HG03378 (cell line): ENCODE measurements around the gene IFFO2.
"Not testable (repeated sequence)": the region's sequence is repeated elsewhere in the genome, so short reads cannot be mapped to it uniquely, and the experiment has no call there.

Experiments used
- ATAC-seq: cut with Tn5 transposase; IDR thresholded peaks from one replicate; pipeline ENCODE4 v1.9.1; 2021; ENCODE audit warnings: mild to moderate bottlenecking, moderate library complexity; ENCODE audit not compliant: unreplicated experiment

The IFFO2 gene

DNA sequence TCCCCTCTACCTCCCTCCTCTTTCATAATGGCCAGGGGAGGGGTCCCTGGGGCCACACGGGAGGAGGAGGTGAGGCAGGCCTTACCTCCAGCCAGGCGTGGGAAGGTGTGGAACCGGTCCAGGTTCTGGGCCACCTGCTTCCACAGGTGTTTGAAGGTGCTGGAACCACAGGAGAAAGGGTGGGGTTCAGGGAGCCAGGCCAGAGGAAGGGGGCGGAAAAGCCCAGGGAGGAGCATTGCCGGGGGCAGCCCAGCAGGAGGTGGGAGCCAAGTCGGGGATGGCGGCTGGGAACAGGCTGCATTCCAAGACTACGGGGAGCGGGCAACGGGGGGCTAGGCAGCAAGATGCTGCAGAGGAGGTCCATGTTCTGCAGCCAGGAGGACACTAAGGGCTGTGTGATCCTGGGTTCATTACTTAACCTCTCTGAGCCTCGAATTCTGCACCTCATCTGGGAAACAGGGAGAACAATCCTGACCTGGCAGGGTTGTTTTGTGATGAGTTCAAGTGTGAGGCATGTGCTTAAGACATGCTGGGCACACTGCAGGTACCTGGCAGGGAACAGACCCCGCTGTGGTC lies 77.2 kb downstream of the IFFO2 start:
- ATAC-seq: no peak

DNA sequence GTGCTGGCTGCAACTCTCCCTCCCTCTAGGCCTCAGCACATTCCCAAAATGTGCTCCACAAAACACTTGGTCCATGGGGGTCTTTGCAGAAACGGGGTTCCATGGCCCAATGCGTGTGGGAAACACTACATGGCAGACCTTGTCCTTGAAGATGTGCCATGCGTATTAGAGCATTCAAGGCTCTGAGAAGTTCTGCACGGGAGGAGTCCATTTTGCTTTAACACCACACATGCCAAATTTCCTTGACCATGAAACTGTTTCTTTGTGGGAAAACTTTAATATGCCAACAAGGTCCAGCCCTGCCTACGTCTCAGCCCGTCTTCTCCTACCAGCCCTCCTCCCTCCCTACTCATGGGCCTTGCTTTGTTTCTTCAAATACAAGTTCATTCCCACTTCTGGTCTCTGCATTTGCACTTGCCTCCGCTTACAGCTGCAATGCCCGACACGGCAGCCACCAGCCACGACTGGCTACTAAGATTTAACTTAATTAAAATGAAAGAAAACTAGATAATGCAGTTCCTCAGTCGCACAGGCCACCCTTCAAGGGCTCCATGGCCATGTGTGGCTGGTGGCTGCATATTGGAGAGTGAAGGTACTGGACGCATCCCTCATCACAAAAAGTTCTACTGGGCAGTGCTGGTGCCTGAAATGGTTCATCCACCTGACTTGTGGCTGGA lies 77.8 kb downstream of the IFFO2 start:
- no peak for ATAC-seq

DNA sequence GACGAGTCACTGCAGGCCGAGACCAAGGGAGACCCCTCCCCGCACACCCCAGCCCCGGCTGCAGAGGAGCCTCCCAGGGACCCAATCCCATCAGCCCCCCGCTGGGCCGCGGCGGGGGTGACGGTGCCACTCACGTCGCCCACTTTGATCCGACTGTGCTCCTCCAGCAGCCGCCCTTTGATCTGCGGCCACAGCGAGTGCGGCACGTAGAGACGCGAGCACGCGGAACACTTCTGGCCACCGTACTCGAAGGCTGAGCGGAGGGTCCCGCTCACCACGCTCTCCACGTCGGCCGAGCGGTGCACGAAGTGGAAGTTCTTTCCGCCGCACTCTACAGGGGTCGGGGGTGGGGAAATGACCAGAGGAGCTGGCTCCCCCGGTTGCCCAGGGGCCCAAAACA lies 79.2 kb downstream of the IFFO2 start:
- no peak for ATAC-seq

DNA sequence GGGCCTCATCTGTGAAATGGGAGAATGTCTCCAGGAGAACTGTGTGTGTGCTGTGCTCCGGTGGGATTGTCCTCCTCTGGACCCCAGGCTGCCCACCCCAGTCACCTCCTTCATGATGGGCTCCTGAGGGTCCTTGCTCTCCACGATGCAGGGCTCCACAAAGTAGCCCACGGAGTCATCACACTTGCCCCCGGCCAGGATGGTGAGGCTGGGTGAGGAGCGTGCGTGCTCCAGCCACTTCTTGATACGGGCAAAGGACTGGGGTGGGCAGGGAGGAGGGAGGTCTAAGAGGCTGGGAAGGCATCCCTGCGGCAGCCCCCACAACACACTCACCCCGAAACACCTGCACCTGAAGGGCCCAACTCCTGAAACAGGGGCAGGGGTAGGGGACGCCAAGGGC lies 80.3 kb downstream of the IFFO2 start:
- no peak for ATAC-seq

DNA sequence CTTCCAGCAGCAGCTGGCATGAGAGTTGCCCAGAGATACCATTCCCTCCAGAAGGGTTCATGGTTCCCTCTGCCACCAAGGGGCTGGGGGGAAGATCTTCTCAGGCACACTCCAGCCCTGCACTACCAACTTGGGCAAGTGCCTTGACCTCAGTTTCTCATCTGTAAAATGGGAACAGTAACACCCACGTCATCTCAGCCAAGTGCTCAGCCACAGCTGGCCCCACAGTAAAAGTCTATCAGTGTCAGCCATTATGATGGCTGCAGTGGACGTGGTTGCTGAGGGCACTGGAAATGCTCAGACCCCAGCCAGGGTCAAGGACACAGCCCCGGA lies 80.7 kb downstream of the IFFO2 start:
- ATAC-seq: no peak

DNA sequence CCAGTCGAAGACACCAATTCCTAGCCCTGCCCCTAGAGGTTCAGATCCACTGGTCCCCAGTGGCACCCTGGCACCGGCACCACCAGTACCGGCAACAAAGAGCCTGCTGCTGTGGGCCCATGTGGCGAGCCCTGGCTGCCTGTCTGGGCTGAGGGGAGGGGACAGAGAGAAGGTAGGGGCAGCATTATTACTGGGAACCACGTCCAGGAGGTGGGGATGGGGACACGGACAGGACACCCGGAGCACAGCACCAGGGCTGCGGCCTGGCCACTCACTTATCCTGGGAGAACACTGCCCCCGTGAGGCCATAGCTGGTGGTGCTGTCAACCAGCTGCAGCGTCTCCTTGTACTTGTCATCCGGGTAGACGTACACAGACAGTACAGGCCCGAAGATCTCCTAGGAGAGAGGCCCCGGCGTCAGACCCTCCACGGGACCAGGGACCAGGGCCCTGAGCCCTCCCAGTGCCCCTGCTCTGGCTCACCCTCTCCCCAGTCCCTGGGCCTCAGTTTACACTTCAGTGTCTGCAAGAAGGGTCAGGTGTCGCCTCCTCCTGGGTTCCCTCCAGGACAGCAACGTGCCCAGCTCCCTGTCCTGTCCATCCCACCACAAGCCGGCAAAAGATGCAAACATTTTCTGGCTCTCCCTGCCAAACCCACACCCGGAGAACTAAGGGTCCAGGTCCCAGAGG lies 81.2 kb downstream of the IFFO2 start:
- no peak for ATAC-seq

DNA sequence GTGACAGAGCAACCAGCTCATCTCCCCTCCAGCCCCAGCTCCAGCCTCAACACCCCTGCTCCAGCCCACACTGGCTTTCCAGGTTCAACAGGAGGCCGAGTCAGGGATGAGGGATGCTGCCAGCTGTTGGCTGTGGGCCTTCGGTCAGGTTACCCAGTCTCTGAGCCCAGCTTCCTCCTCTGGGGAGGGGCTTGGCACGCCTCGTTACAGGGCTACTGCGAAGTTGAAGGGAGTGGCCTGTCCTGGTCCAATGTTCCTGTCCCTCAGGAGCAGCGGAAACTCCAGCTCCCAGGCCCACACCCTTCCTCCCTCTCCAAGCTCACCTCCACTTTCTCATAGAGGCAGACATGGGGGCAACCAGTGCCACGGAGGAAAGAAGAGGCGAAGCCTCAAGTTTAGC lies 81.9 kb downstream of the IFFO2 start:
- no peak for ATAC-seq

DNA sequence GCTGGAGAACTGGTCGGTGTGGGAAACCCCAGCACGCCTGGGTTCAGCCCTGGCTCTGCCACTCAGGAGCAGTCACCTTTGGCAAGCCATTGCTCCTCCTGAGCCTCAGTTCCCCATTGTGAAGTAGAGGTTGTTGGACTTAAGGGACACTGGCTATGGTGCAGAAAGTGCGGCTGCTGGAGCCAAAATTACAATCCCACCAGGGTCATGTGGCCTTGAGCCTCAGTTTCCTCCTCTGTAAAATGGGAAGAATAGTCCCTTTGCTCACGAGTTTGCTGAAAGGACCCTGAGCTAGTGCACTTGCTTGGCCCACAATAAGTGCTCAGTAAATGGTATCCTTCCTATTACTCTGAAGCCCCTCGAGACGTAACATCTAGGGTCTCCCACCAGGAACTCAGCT lies 82.4 kb downstream of the IFFO2 start:
- ATAC-seq: no peak

DNA sequence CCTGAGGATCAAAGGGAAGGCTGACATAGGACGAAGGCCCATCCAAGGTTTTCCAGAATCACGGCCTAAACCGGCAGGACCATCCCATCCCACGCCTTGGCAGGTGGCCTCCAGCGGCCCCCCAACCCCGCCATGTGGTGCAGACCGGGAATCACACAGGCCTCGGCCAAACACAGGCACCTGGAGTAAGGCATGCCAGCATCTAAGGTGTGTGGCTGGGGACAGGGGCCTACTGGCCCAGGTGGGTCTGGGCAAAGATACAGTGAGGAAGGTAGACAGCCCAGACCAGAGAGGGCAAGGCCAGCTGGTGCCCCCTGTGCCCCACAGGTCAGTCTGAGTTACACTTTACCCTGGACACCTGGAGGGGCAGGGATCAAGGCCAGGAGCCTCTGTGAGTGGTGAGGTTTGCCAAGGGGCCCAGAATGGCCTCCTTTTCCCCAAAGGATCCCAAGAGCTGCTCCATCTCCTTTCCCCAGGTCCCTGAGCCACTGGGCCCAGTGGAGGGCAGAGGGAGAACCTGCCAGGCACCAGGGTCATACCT lies 84.3 kb downstream of the IFFO2 start:
- no peak for ATAC-seq

DNA sequence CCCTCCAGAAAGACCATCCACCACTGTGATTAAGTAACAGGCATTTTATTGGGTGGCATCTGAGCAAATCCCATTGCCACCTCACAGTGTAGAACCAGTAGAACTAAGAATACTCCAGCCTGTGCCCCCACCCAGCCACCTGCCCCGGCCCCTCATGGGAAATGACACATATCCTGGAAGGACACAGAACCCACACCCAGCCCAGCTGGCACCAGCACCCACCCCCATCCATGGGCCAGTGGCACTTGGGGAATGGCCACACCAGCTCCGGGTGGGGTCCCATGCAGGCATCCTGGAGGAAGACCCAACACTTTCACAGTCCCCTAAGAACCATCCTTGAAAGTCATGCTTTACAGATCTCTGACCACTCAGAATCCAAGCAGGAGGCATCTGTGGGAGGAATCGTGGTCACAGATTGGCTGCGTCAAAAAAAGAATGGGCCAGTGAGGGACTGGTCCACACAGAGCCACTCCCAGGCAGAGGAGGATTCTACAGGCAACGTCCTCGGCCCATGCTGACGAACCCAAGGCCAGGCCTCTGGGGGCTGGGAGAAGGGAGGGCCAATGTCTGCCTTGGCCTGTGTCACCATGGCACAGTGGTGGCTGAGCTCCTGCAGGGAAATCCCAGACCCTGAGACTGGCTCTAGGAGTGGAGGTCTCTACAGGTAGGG lies 84.9 kb downstream of the IFFO2 start:
- ATAC-seq: no peak

DNA sequence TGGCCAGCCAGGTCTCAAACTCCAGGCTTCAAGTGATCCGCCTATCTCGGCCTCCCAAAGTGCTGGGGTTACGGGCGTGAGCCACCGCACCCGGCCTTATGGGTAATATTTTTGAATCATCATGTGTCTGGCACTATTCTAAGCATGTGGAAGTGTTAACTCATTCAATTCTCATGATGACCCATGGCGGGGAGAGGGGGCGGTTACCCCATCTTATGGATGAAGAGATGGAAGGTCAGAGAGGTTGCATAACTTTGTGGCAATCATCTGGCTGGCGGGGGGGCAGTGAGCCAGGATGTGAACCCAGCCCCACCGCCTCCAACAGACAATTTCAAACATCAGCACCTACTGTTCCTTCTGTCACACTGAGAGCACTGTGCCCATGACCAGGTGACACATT lies 85.5 kb downstream of the IFFO2 start:
- ATAC-seq: no peak

DNA sequence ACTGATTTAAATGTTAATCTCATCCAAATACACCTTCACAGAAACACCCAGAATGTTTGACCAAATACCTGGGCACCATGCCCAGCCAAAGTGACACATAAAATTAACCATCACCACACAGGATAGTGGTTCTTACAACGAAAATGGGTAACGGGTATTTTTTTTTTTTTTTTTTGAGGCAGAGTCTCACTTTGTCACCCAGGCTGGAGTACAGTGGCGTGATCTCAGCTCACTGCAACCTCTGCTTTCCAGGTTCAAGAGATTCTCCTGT lies 85.9 kb downstream of the IFFO2 start:
- ATAC-seq: not testable (repeated sequence)

DNA sequence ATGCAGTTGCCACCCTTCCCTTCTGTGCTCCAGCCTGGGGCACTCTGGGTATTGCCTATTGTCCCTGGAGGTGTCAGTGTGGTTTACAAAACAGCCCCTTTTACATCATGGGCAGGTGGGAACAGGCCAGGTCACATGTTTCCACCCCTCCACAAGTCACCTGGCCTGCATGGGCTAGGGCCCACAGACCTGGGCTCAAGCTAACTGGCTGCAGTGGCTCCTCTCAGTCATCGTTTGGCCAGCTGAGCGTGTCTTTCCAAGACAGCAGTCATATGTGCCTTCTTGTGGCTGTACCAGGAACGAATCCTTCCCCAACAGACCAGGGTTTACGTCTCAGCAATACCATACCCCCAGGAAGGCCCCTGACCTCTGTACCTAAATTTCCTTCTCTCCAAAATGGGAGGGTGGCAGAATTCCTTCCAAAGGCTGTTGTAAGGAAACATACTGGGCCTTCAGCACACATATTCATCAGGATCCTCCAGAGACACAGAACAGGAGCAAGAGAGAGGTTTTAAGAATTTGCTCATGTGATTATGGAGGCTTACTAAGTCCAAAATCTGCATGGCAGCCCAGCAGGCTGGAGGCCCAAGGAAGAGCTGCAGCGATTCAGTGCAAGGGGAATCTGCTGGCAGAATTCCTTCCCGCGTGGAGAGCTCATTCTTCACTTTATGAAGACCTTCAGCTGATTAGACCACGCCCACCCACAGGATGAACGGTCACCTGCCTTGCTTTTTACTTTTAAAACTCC lies 86.5 kb downstream of the IFFO2 start:
- no peak for ATAC-seq

DNA sequence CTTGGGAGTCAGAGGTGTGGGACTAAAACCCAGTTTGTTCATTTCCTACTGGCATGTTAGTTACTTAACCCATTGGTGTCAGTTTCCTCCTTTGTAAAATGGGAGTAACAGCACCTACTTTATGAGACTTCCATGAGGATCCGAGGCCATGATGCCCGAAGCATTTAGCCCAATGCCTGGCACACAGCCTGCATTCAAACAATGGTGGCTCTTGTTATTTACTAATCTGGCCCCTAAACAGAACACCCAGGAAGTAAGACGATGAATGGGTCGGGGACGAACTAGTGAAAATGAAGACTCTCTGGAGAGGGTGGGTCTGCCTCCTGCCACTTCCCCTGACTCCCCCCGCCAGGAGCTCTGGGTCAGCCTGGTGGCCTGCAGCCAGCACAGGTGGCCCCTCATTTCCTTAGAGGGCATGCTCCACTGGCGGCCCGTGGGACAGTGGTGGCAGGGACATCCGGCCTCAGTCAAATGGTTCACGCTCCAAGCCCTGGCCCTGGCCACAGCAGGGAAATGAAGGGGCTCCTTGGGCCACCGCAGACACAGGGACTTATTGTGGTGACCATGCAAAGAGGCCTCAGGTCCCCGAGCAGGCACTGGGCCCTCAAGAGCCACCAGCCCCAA lies 87.6 kb downstream of the IFFO2 start:
- no peak for ATAC-seq

DNA sequence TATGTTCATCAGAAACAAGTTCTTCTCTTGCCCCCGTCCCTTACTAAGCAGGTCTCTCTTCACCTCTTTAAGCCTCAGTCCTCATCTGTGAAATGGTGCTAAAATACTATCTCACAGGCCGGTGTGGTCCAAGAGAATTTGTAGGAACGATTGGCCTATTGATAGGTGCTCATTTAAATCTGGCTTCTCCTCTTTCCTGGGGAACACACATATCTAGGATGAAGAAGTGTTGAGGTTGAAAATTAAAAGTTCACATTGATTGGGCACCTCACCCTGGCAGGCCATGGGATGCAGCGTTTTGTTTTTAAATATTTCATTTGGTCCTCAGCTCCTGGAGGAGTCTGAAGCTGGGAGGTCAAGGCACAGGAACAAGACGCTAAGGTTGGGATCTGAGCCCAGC lies 88.1 kb downstream of the IFFO2 start:
- no peak for ATAC-seq

DNA sequence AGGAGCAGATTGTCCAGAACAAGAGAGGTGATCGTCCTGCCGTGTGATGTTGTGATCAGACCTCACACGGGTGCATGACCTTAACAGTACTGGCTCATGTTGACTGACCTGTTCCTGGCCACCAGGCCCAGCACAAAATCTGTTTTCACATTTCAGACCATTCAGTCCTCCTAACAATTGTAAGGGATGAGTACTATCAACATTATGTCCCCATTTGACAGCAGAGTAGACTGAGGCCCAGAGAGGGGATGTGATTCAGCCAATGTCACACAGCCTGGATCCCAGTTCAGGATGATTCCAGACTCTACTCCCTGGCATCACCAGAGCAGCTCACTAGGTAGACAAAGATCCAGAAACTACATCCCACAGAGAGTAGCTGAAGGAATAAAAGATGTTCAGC lies 89.6 kb downstream of the IFFO2 start:
- no peak for ATAC-seq

DNA sequence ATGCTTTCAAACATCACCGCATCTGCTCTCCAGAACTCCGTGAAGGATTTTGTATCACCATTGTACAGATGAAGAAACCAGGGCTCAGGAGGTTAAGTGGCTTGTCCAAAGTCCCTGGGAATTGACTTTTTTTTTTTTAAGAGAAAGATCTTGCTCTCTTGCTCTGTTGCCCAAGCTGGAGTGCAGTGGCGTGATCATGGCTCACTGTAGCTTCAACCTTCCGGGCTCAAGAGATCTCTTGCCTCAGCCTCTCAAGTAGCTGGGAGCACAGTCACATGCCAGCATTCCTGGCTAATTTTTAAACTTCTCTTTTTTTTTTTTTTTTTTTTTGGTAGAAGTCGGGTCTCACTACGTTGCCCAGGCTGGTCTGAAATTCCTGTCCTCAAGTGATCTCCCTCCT lies 90.2 kb downstream of the IFFO2 start:
- no peak for ATAC-seq

DNA sequence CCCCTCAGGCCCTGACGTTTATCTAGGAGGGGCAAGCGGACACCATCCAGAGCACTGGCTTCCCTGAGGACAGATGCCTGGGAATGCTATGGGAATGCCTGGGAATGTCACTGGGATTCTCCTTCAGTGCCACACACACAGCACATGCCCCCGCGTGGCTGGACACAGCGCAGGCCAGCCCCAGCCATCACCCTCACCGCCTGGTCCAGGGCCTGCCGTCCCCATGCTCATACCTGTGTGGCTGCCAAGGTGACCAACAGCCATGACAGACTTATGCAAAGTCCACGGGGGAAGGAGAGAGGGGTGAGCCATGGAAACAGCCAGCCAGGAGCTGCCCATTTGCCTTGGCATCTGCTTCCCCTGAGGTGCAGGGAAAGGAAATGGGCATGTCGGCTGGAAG lies 91.3 kb downstream of the IFFO2 start:
- ATAC-seq: no peak

DNA sequence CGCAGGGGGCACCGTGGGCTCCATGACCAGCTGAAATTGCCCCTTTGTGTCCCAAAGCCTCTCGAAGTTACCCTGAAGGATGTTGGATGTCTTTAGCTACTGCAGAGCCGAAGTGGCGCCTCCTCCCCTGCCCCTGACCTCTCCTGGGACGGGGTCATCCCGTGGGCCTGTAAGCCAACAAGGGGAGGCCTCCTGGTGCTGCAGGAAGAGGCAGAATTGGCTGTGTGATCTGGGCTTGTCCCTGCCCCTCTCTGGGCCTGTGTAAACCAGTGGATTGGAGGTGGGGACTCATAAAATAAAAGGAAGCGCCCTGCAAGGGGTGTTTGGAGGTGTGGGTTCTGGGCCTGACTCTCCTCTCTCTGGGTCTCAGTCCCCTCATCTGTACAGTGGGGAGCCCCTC lies 94.9 kb downstream of the IFFO2 start:
- no peak for ATAC-seq

DNA sequence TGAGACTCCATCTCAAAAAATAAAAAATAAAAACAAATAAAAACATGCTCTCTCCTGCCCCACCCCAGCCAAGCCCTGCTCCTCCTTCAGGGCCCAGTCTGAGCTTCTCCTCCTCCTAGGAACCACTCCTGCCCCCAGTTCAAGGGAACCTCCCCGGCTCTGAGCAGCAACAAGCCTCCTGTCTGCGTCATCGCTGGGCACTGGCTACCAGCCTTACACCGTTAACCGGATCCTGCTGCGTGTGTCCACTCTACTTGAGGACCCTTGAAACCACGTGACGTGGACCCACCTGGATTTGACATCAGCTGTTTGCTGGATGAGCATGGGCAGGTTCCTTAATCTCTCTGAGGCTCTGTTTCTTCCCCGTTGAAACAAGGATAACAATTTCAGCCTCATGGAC lies 95.4 kb downstream of the IFFO2 start:
- ATAC-seq: no peak

DNA sequence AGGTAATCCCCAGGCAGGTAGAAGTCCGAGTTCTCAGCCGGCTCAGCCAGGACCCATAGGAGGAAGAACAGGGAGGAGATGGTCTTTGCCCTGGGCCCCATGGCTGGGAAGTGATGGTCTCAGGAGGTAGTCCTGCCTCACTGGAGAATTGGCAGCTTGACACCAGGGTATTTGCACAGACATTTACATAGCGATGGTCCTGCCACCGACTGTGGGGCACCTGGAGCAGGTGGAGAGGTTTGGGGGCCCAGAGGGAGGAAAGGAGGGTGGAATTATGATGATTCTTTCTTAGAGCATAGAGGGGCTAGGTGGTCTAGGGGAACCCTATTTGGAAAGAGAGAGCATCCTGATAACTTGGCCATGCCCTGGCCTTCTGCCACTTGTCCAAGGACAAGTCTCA lies 96.9 kb downstream of the IFFO2 start, which contains the start of gene TAS1R2:
Gene TAS1R2 (minus strand): TSS at position 101 of the 400 bp plus-strand sequence. CDS start 0 bp downstream, at position 101.
- ATAC-seq: no peak
